Eye (tissue), 1 donor: ENCODE results near the gene LRRC46.

ENCODE experiments used
- DNase-seq: peaks from one replicate; pipeline ENCODE4 v3.0.0-alpha.2; 2015

LRRC46 gene

DNA sequence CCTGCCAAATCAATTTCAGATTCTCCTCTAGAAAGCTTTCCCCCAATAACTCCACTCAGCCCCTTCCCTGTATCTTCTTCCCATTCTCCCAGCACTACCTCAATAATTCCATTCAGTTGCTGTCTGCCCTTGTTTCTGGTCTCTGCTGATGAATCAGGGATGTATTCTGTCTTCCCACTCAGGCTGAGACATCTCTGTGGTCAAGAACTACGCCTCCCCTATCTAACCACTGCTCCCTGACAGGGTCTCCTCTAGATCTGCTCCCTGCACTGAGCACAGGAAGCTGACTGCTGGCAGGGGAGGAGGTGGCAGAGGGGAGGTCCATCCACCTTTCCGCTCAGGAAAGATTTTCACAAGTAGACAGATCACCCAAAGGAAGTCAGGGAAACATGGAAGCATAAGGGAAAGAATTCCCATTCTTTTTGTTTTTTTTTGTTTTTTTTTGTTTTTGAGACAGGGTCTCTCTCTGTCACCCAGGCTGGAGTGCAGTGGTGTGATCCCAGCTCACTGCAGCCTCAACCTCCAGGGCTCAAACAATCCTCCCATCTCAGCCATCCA, 47.6 kb downstream of the LRRC46 start:
- no peak for DNase-seq

- no peak for DNase-seq
Observed at GRCh38 chr17:47879776-47880454, 48.4 kb downstream of the LRRC46 start.

DNA sequence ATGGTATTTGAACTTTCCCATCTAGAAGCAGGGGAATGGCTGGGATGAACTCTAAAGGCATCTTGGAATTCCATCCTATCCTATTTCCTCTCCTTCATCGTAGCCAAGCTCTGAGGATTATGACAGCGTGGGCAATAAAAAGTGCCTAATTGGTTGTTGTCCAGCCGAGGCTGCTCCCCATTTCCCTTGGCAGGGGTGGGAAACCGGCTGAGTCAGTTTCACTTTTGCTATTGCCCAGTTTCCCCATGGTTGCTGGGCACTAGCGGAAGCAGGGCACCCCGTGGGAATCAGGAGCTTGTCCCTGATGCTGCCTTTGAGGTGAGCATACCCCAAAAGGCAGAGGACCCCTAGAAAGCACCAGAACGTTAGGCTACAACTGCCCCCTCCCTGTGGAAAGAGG, 50.8 kb downstream of the LRRC46 start:
- DNase-seq, result no peak

DNA sequence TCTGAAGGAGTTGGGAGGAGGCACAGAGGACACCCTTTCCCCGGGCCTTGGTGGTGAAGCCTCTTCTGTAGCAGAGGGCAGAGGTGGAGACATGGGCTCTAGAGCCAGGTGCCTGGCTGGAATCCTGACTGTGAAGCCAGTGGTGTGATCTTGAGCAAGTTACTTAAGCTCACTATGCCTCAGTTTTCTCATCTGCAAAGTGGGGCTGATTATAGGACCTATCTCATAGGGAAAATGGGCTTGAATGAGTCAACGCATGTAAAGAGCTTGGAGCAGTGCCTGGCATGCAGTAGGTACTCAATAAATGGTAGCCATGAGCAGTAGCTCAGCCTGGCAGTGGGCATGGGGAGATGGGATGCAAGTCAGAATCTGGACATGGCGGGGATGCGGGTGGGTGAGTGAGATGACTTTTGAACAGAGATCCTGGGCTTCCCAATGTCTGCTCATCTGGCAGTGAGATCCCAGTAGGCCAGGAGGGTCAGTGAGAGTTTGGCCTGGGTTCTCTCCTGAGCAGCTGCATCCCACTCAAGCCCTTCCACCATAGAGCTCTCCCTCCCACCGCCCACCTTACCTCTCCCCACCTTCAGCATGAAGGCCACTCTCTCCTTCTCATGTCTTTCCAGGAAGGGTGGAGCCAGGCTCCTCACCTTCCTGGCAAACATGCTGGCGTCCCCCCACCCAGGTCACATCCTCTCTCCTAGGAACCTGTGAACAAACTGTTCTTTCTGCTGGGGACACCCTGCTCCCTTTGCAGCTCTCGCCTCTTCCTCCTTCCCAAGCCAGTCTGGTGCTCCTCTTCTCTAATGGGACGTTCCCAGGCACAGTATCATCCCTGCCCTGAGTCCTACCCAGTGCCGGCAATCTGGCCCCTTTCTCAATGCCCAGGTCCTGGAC, 51.5 kb downstream of the LRRC46 start:
- no peak for DNase-seq

DNA sequence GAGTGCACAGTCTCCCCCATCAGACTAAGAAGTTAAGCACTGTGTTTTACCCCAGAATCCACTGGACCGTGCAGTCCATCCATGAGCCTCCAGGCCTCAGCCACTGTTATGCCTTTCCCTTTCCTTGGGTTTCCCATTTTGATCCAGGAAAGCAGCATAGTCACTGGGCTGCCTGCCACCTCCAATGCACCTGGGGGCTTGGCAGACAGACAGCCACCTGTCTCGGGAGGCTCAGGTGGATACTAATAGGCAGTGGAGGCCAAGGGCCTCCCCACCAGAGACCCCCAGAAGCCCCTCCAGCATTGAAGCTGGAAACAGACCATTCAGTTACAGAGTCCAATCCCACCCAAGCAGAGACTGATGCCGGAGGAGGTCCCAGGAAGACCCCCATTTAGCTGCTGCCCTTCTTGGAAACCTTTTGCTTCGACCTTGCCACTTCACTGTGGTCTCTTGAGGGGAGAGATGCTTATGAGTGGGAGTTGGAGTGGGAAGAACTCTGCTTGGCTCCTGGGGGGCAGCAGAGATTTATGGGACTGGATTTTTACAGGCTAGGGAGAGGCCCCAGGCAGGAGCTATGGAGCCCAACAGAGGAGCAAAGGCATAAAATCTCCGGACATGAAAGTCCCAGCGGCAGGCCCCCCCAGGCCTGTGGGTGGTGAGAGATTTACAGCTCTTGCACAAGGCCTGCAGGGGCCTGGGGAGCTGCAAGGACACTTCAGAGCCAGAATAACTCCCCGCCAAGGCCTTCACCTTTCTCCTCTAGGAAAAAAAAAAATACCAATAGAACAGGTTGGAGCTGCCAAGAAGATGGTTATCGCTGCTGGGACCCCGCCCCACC, 52.3 kb downstream of the LRRC46 start:
- no peak for DNase-seq

- DNase-seq, result no peak
Observed at GRCh38 chr17:47884427-47884740, 52.9 kb downstream of the LRRC46 start.

DNA sequence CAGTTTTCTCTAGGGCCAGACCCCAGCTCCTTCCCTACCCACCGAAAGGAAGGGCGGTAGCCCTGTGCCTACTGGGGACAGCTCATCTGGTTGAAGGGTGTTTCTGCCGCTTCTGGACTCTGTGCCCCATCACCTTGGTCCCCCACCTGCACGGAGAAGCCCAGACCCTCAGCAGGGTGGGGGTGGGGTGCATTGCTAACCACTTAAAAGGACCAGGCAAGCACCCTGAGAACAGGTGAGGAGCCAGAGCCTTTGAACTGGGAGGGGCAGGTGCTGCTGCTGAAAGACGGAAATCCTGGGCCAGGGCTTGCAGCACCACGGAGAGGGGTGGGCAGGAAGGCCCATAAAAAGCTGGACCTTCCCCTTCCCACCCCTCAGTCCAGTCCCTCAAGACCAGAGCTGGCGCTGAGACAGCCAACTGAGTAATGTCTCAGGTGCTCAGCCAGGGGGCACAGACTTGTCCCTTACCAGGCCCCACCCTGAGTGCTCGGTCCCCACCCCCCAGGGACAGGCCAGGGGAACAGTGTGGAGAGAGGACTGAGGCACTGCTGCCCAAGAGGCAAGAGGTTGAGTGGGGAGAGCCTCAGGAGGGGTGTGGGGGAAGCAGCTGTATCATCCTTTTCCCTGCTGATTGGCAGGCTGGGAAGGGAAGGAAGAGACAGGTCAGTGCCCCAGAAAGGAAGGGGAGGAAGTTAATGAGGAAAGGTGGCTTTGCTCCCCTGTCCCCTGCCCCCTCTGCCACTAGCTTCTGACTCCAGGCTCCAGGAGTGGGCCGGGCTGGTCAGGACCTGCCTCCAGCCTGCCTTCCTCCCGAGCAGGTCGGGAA, 53.6 kb downstream of the LRRC46 start:
- DNase-seq, result no peak
